Memory B cell (primary cell): ENCODE measurements around the gene UBAP1L.
"Not testable (repeated sequence)": the region's sequence is repeated elsewhere in the genome, so short reads cannot be mapped to it uniquely, and the experiment has no call there.

Experiments used
- ATAC-seq: fragments of 150-1000 bp; cut with Tn5 transposase; 2 replicates; pipeline ENCODE4 v1.10.0; 2021; ENCODE audit warnings: low read depth, mild to moderate bottlenecking, moderate library complexity
- DNase-seq, 2 donors: peaks; one replicate each; pipeline ENCODE4 v3.0.0; 2022; ENCODE audit warnings: low spot score in 2 of 2
- H3K27ac Mint-ChIP-seq: one replicate; pipeline ENCODE4 v1.8.0; 2022; ENCODE audit warnings: mild to moderate bottlenecking, moderate library complexity, mixed read lengths
- H3K27me3 Mint-ChIP-seq: one replicate; pipeline ENCODE4 v1.8.0; 2022; ENCODE audit warnings: mixed read lengths
- H3K36me3 Mint-ChIP-seq: one replicate; pipeline ENCODE4 v1.8.0; 2022; ENCODE audit warnings: mild to moderate bottlenecking, mixed read lengths
- H3K4me1 Mint-ChIP-seq: one replicate; pipeline ENCODE4 v1.8.0; 2022; ENCODE audit warnings: mixed read lengths
- H3K4me3 Mint-ChIP-seq: one replicate; pipeline ENCODE4 v1.8.0; 2022; ENCODE audit warnings: mild to moderate bottlenecking, moderate library complexity, mixed read lengths
- H3K9me3 Mint-ChIP-seq: one replicate; pipeline ENCODE4 v1.8.0; 2022; ENCODE audit warnings: mixed read lengths

UBAP1L gene

GRCh38 chr15:65083262-65083701 is 31.7 kb downstream of the UBAP1L start:
- no peaks in the 10 kb centered on the region for H3K36me3 Mint-ChIP-seq
- H3K9me3 Mint-ChIP-seq, result no peaks in the 10 kb centered on the region
- no peak overlapping the region for H3K4me3 Mint-ChIP-seq
- DNase-seq (no peak), ATAC-seq (no peak)
- peaks cover 27% of the 10 kb centered on the region for H3K27me3 Mint-ChIP-seq
- H3K4me1 Mint-ChIP-seq, result peaks cover 6% of the 10 kb centered on the region
- no peak overlapping the region for H3K27ac Mint-ChIP-seq

GRCh38 chr15:65082303-65082953 is 32.6 kb downstream of the UBAP1L start:
- DNase-seq (no peak), ATAC-seq (no peak)
- H3K27me3 Mint-ChIP-seq, result peaks cover 33% of the 10 kb centered on the region
- H3K4me3 Mint-ChIP-seq, result no peak overlapping the region
- H3K27ac Mint-ChIP-seq, result no peak overlapping the region
- peaks cover 11% of the 10 kb centered on the region for H3K4me1 Mint-ChIP-seq
- no peaks in the 10 kb centered on the region for H3K36me3 Mint-ChIP-seq
- no peaks in the 10 kb centered on the region for H3K9me3 Mint-ChIP-seq

GRCh38 chr15:65081758-65082157 is 33.2 kb downstream of the UBAP1L start:
- Mint-ChIP-seq H3K4me1 (peaks cover 9% of the 10 kb centered on the region), H3K36me3 (no peaks in the 10 kb centered on the region), H3K9me3 (no peaks in the 10 kb centered on the region), H3K27ac (no peak overlapping the region), H3K4me3 (no peak overlapping the region), H3K27me3 (peaks cover 33% of the 10 kb centered on the region)
- DNase-seq, result no peak
- ATAC-seq, result no peak

- Mint-ChIP-seq H3K27me3 (peaks cover 36% of the 10 kb centered on the region), H3K36me3 (no peaks in the 10 kb centered on the region), H3K27ac (no peak overlapping the region), H3K4me1 (peaks cover 9% of the 10 kb centered on the region), H3K4me3 (no peak overlapping the region), H3K9me3 (no peaks in the 10 kb centered on the region)
- no peak for ATAC-seq
- DNase-seq, result no peak
Observed at GRCh38 chr15:65081270-65081669, 33.7 kb downstream of the UBAP1L start.

- DNase-seq (no peak), ATAC-seq (no peak)
- H3K9me3 Mint-ChIP-seq, result no peaks in the 10 kb centered on the region
- no peak overlapping the region for H3K4me3 Mint-ChIP-seq
- no peaks in the 10 kb centered on the region for H3K36me3 Mint-ChIP-seq
- H3K27ac Mint-ChIP-seq, result no peak overlapping the region
- H3K4me1 Mint-ChIP-seq, result peaks cover 9% of the 10 kb centered on the region
- peaks cover 34% of the 10 kb centered on the region for H3K27me3 Mint-ChIP-seq
Observed at GRCh38 chr15:65079580-65079979, 35.4 kb downstream of the UBAP1L start.

- no peaks in the 10 kb centered on the region for H3K9me3 Mint-ChIP-seq
- H3K27ac Mint-ChIP-seq, result no peak overlapping the region
- H3K4me1 Mint-ChIP-seq, result peaks cover 9% of the 10 kb centered on the region
- H3K4me3 Mint-ChIP-seq, result peak overlapping the region; percentile 45
- no peaks in the 10 kb centered on the region for H3K36me3 Mint-ChIP-seq
- peaks cover 25% of the 10 kb centered on the region for H3K27me3 Mint-ChIP-seq
- ATAC-seq (peak; percentile 82), DNase-seq (peak; percentile 7 to 37)
Observed at GRCh38 chr15:65077981-65078352, 37.0 kb downstream of the UBAP1L start.

GRCh38 chr15:65077291-65077980 is 37.6 kb downstream of the UBAP1L start:
- H3K36me3 Mint-ChIP-seq, result no peaks in the 10 kb centered on the region
- H3K4me3 Mint-ChIP-seq, result no peak overlapping the region
- DNase-seq, result no peak
- no peak for ATAC-seq
- H3K9me3 Mint-ChIP-seq, result no peaks in the 10 kb centered on the region
- H3K4me1 Mint-ChIP-seq, result peaks cover 6% of the 10 kb centered on the region
- H3K27ac Mint-ChIP-seq, result no peak overlapping the region
- H3K27me3 Mint-ChIP-seq, result peaks cover 20% of the 10 kb centered on the region

- H3K4me1 Mint-ChIP-seq, result peaks cover 6% of the 10 kb centered on the region
- H3K9me3 Mint-ChIP-seq, result no peaks in the 10 kb centered on the region
- H3K27me3 Mint-ChIP-seq, result peaks cover 17% of the 10 kb centered on the region
- no peak within 1 kb of the TSS for H3K4me3 Mint-ChIP-seq
- no peak within 1 kb of the TSS for H3K27ac Mint-ChIP-seq
- ATAC-seq, result no peak
- no peak for DNase-seq
- H3K36me3 Mint-ChIP-seq, result no peaks in the 10 kb centered on the region
Observed at GRCh38 chr15:65076486-65077290, 38.3 kb downstream of the UBAP1L start, which contains the start of gene KBTBD13. TSS of gene KBTBD13 (plus strand) at chr15:65076746. CDS start at chr15:65076816, 70 bp downstream.

GRCh38 chr15:65075607-65076395 is 39.2 kb downstream of the UBAP1L start:
- not testable (repeated sequence) for DNase-seq, H3K4me1 Mint-ChIP-seq, ATAC-seq, H3K9me3 Mint-ChIP-seq, H3K4me3 Mint-ChIP-seq, H3K36me3 Mint-ChIP-seq, H3K27ac Mint-ChIP-seq
- H3K27me3 Mint-ChIP-seq, result peaks cover 16% of the 10 kb centered on the region

GRCh38 chr15:65074946-65075345 is 40.1 kb downstream of the UBAP1L start:
- ATAC-seq, H3K9me3 Mint-ChIP-seq, H3K27ac Mint-ChIP-seq, H3K36me3 Mint-ChIP-seq, DNase-seq, H3K4me3 Mint-ChIP-seq, H3K4me1 Mint-ChIP-seq: not testable (repeated sequence)
- H3K27me3 Mint-ChIP-seq, result peaks cover 16% of the 10 kb centered on the region

GRCh38 chr15:65072617-65073016 is 42.4 kb downstream of the UBAP1L start:
- DNase-seq, result no peak
- Mint-ChIP-seq H3K27me3 (peaks cover 9% of the 10 kb centered on the region), H3K36me3 (no peaks in the 10 kb centered on the region), H3K9me3 (no peaks in the 10 kb centered on the region), H3K27ac (no peak overlapping the region), H3K4me1 (no peaks in the 10 kb centered on the region), H3K4me3 (no peak overlapping the region)
- no peak for ATAC-seq

- Mint-ChIP-seq H3K9me3 (no peaks in the 10 kb centered on the region), H3K36me3 (no peaks in the 10 kb centered on the region), H3K27me3 (peaks cover 12% of the 10 kb centered on the region), H3K27ac (no peak overlapping the region), H3K4me3 (no peak overlapping the region), H3K4me1 (peaks cover 3% of the 10 kb centered on the region)
- ATAC-seq (no peak), DNase-seq (no peak)
Observed at GRCh38 chr15:65072027-65072426, 43.0 kb downstream of the UBAP1L start.

- no peak overlapping the region for H3K27ac Mint-ChIP-seq
- H3K4me3 Mint-ChIP-seq, result no peak overlapping the region
- peaks cover 3% of the 10 kb centered on the region for H3K4me1 Mint-ChIP-seq
- DNase-seq (no peak), ATAC-seq (no peak)
- no peaks in the 10 kb centered on the region for H3K9me3 Mint-ChIP-seq
- peaks cover 10% of the 10 kb centered on the region for H3K27me3 Mint-ChIP-seq
- H3K36me3 Mint-ChIP-seq, result no peaks in the 10 kb centered on the region
Observed at GRCh38 chr15:65071381-65071811, 43.6 kb downstream of the UBAP1L start.
